HCT116 (cell line): ENCODE data around the gene SORCS2. TPM values are rescaled to one million over a fixed set of nuclear protein-coding genes. Genes with fewer than 3 reads are reported as not detected.

Source experiments
- ATAC-seq: fragments of 200-7000 bp; cut with Tn5 transposase; 2 replicates; pipeline ENCODE4 v1.9.1; 2020; ENCODE audit warnings: mild to moderate bottlenecking, moderate library complexity
- BruUV-seq: library from RNA; stranded (reverse); fragments of 400-500 nt; replicated peaks from 2 replicates; lab custom pipeline; 2021; lab: Mats Ljungman, UMichigan
- CTCF ChIA-PET: fragments of 300-600 bp; sonication (Branson Sonifier 250); formaldehyde crosslinking; loops from one replicate; lab custom pipeline; 2021; ENCODE audit warnings: antibody characterized with exemption; lab: Charles Lee
- POLR2A ChIA-PET: fragments of 300-600, 350-600 bp; sonication (Branson Sonifier 250); formaldehyde crosslinking; loops from one replicate; lab custom pipeline; 2021; ENCODE audit warnings: antibody characterized with exemption; lab: Charles Lee
- RAD21 ChIA-PET, 2 experiments: fragments of 300-600 bp; sonication (Branson Sonifier 250); formaldehyde crosslinking; loops; one replicate each; lab custom pipeline; 2023; ENCODE audit warnings: low total read pairs in 2 of 2; ENCODE audit not compliant: uncharacterized antibody in 2 of 2, unreplicated experiment in 2 of 2, low non-redundant PET in 1 of 2; lab: Charles Lee
- DNase-seq: peaks from one replicate; pipeline ENCODE4 v3.0.0-alpha.2; 2010; ENCODE audit warnings: low read depth, low spot score
- H2AFZ ChIP-seq: fragments of 200-600 bp; shearing (Covaris generic), sonication (generic); 2 replicates; pipeline ENCODE4 v1.6.1; 2017; ENCODE audit warnings: low read depth, mixed run types, mixed read lengths, antibody characterized with exemption, low read length; ENCODE audit not compliant: poor library complexity, severe bottlenecking
- H3K27ac ChIP-seq: 2 replicates; pipeline ENCODE4 v1.5.1; 2012; ENCODE audit warnings: low read depth, low read length
- H3K27me3 ChIP-seq: fragments of 200-600 bp; sonication (generic); 2 replicates; pipeline ENCODE4 v1.6.1; 2016; ENCODE audit warnings: mixed run types, low read length, mixed read lengths; ENCODE audit not compliant: insufficient read depth
- H3K36me3 ChIP-seq, 2 experiments: fragments of 200-500 bp in 1 of 2; fragments of 200-600 bp in 1 of 2; sonication (Bioruptor generic) in 1 of 2; sonication (generic) in 1 of 2; 2 replicates each; pipeline versions ENCODE4 v1.5.1 to v1.6.1; 2014 to 2016; ENCODE audit warnings: low read length in 2 of 2, inconsistent platforms in 1 of 2, mixed read lengths in 1 of 2, mixed run types in 1 of 2; ENCODE audit not compliant: insufficient read depth in 2 of 2, control insufficient read depth in 1 of 2
- H3K4me1 ChIP-seq, 2 experiments: fragments of 200-600 bp in 1 of 2; sonication (generic) in 1 of 2; 2 replicates each; pipeline versions ENCODE4 v1.5.1 to v1.6.1; 2012 to 2017; ENCODE audit warnings: low read length in 2 of 2, inconsistent platforms in 1 of 2, mild to moderate bottlenecking in 1 of 2, mixed read lengths in 1 of 2, mixed run types in 1 of 2, moderate library complexity in 1 of 2; ENCODE audit not compliant: insufficient read depth in 2 of 2, control insufficient read depth in 1 of 2
- H3K4me2 ChIP-seq: fragments of 200-600 bp; sonication (generic); 2 replicates; pipeline ENCODE4 v1.6.1; 2017; ENCODE audit warnings: mixed run types, low read length, mixed read lengths
- H3K4me3 ChIP-seq, 2 experiments: fragments of 200-600 bp in 1 of 2; sonication (generic) in 1 of 2; replicated peaks in 1 of 2; 2 replicates each; pipeline ENCODE4 v1.5.1; 2011 to 2016; ENCODE audit warnings: low read length in 2 of 2, control low read depth in 1 of 2, low read depth in 1 of 2, mild to moderate bottlenecking in 1 of 2, mixed read lengths in 1 of 2, mixed run types in 1 of 2
- H3K79me2 ChIP-seq: fragments of 200-600 bp; sonication (generic); 2 replicates; pipeline ENCODE4 v1.6.1; 2017; ENCODE audit warnings: mild to moderate bottlenecking, mixed run types, low read length, moderate library complexity, mixed read lengths; ENCODE audit not compliant: insufficient read depth
- H3K9ac ChIP-seq: fragments of 200-600 bp; sonication (generic); 2 replicates; pipeline ENCODE4 v1.6.1; 2016; ENCODE audit warnings: low read length, mixed read lengths
- H3K9me2 ChIP-seq: fragments of 200-600 bp; sonication (generic), shearing (Covaris generic); 2 replicates; pipeline ENCODE4 v1.6.1; 2017; ENCODE audit warnings: mixed run types, mild to moderate bottlenecking, moderate library complexity; ENCODE audit not compliant: insufficient read depth
- H3K9me3 ChIP-seq, 2 experiments: fragments of 200-500 bp in 1 of 2; fragments of 200-600 bp in 1 of 2; sonication (Bioruptor generic) in 1 of 2; sonication (generic) in 1 of 2; 2 replicates each; pipeline ENCODE4 v1.6.1; 2014 to 2017; ENCODE audit warnings: low read length in 2 of 2, mixed read lengths in 2 of 2, inconsistent platforms in 1 of 2, low read depth in 1 of 2, mild to moderate bottlenecking in 1 of 2, mixed run types in 1 of 2, moderate library complexity in 1 of 2; ENCODE audit not compliant: control insufficient read depth in 1 of 2, insufficient read depth in 1 of 2
- H4K20me1 ChIP-seq: fragments of 200-600 bp; sonication (generic), shearing (Covaris generic); 2 replicates; pipeline ENCODE4 v1.6.1; 2017; ENCODE audit warnings: mixed run types, mild to moderate bottlenecking, moderate library complexity; ENCODE audit not compliant: insufficient read depth
- CBX3 ChIP-seq: IDR thresholded peaks from 2 replicates; pipeline ENCODE4 v1.6.1; 2012; ENCODE audit warnings: low read depth
- CEBPB ChIP-seq: IDR thresholded peaks from 2 replicates; pipeline ENCODE4 v1.6.1; 2012; ENCODE audit warnings: low read depth
- EGR1 ChIP-seq: IDR thresholded peaks from 2 replicates; pipeline ENCODE4 v1.6.1; 2012; ENCODE audit warnings: low read depth
- EZH2 ChIP-seq: fragments of 200-600 bp; sonication (generic); IDR thresholded peaks from 2 replicates; pipeline ENCODE4 v1.6.1; 2017; ENCODE audit warnings: antibody characterized with exemption, mixed run types
- EZH2phosphoT487 ChIP-seq: fragments of 200-600 bp; IDR thresholded peaks from 2 replicates; pipeline ENCODE4 v1.6.1; 2018; ENCODE audit warnings: antibody characterized with exemption, borderline replicate concordance
- FOSL1 ChIP-seq: IDR thresholded peaks from 2 replicates; pipeline ENCODE4 v1.6.1; 2012; ENCODE audit warnings: low read depth
- JUND ChIP-seq: IDR thresholded peaks from 2 replicates; pipeline ENCODE4 v1.6.1; 2012
- POLR2A ChIP-seq: IDR thresholded peaks from 2 replicates; pipeline ENCODE4 v1.7.0; 2011; ENCODE audit warnings: borderline replicate concordance; ENCODE audit not compliant: insufficient read depth, insufficient read length; ENCODE audit errors: extremely low read depth
- RAD21 ChIP-seq: IDR thresholded peaks from 2 replicates; pipeline ENCODE4 v1.6.1; 2012; ENCODE audit warnings: low read depth, mild to moderate bottlenecking
- SP1 ChIP-seq: IDR thresholded peaks from 2 replicates; pipeline ENCODE4 v1.6.1; 2012; ENCODE audit warnings: low read depth
- SRF ChIP-seq: IDR thresholded peaks from 2 replicates; pipeline ENCODE4 v1.6.1; 2012; ENCODE audit warnings: low read depth
- YY1 ChIP-seq: IDR thresholded peaks from 2 replicates; pipeline ENCODE4 v1.6.1; 2011; ENCODE audit warnings: low read length, low read depth, moderate library complexity, mild to moderate bottlenecking; ENCODE audit not compliant: insufficient replicate concordance; ENCODE audit errors: extremely low read depth
- ZFX ChIP-seq: fragments of 450-650 bp; IDR thresholded peaks from 2 replicates; pipeline ENCODE4 v1.6.1; 2017
- intact Hi-C: fragments of 100-400 bp; cut with micrococcal nuclease; formaldehyde crosslinking; loops from 2 replicates; pipeline ENCODE4 v1.10.0; 2022
- total RNA-seq: library from RNA; stranded (reverse); gene quantifications from one replicate; pipeline ENCODE4 v1.2.1, GENCODE V29; 2021; ENCODE audit not compliant: unreplicated experiment
- TF ChIP-seq, protein P1 (sequence below): IDR thresholded peaks from 2 replicates; pipeline ENCODE4 v1.6.1; 2012; ENCODE audit warnings: low read depth
- TF ChIP-seq, protein P2 (sequence below): IDR thresholded peaks from 2 replicates; pipeline ENCODE4 v1.6.1; 2011; ENCODE audit warnings: mild to moderate bottlenecking, low read length, moderate library complexity; ENCODE audit not compliant: insufficient replicate concordance; ENCODE audit errors: extremely low read depth
- TF ChIP-seq, protein P3 (sequence below): IDR thresholded peaks from 2 replicates; pipeline ENCODE4 v1.6.1; 2012

Gene SORCS2
- total RNA-seq, 1 experiment from 2014 or later, result 0.37 TPM

DNA sequence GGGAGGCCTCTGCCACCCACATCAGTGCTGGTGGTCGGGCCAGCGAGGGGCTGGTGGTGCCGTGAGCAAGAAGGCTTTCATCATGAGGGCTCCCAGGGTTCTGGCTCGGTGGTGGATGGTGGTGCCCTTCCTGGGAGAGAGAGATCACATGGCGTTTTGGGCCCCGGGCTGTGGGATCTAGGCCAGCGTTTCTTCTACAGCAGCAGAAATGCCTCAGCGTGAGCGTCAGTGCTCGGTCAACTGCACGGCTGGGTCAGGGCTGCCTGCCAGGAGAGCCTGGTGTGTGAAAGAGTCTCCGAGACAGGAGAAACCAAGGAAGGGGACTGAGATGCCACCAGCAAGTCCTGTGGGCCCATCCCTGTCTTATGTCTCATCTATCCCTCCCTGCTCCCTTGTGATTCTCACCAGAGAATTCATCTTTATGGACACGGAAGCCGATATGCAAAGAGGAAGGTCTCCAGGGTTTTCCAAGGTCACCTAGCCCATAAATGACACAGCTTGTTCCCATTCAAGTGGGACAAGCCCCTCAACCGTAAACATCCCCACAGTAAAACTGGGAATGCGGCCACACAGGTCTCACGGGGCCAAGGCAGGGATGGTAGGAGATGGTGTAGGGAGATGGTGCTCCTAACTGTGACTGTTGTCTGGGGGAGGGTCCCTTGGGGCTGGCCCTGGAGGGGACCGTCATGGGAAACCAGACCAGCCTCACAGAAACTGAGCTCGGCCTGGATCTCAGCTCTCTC, 99.2 kb downstream of the SORCS2 start:
- ChIA-PET POLR2A (no interaction called here), CTCF (no interaction called here), RAD21 (no interaction called here)
- no peak for ATAC-seq
- Histone ChIP-seq H3K4me3 (no peak overlapping the region), H4K20me1 (no peaks in the 10 kb centered on the region), H3K27ac (no peak overlapping the region), H3K4me1 (no peaks in the 10 kb centered on the region), H2AFZ (no peak overlapping the region), H3K9me3 (no peaks in the 10 kb centered on the region), H3K9ac (no peak overlapping the region), H3K4me2 (no peak overlapping the region), H3K36me3 (no peaks in the 10 kb centered on the region), H3K79me2 (no peaks in the 10 kb centered on the region), H3K9me2 (no peaks in the 10 kb centered on the region), H3K27me3 (peaks cover 5% of the 10 kb centered on the region; the same call in 1 of the 2 replicates)
- TF ChIP-seq, protein P1, sequence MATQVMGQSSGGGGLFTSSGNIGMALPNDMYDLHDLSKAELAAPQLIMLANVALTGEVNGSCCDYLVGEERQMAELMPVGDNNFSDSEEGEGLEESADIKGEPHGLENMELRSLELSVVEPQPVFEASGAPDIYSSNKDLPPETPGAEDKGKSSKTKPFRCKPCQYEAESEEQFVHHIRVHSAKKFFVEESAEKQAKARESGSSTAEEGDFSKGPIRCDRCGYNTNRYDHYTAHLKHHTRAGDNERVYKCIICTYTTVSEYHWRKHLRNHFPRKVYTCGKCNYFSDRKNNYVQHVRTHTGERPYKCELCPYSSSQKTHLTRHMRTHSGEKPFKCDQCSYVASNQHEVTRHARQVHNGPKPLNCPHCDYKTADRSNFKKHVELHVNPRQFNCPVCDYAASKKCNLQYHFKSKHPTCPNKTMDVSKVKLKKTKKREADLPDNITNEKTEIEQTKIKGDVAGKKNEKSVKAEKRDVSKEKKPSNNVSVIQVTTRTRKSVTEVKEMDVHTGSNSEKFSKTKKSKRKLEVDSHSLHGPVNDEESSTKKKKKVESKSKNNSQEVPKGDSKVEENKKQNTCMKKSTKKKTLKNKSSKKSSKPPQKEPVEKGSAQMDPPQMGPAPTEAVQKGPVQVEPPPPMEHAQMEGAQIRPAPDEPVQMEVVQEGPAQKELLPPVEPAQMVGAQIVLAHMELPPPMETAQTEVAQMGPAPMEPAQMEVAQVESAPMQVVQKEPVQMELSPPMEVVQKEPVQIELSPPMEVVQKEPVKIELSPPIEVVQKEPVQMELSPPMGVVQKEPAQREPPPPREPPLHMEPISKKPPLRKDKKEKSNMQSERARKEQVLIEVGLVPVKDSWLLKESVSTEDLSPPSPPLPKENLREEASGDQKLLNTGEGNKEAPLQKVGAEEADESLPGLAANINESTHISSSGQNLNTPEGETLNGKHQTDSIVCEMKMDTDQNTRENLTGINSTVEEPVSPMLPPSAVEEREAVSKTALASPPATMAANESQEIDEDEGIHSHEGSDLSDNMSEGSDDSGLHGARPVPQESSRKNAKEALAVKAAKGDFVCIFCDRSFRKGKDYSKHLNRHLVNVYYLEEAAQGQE, result no peak
- BruUV-seq, result no TSS peak
- DNase-seq, result no peak
- intact Hi-C loops, result loop anchor here (10.0 kb wide), 1 partner anchor 207 kb away; no protein-coding TSS in a partner anchor

DNA sequence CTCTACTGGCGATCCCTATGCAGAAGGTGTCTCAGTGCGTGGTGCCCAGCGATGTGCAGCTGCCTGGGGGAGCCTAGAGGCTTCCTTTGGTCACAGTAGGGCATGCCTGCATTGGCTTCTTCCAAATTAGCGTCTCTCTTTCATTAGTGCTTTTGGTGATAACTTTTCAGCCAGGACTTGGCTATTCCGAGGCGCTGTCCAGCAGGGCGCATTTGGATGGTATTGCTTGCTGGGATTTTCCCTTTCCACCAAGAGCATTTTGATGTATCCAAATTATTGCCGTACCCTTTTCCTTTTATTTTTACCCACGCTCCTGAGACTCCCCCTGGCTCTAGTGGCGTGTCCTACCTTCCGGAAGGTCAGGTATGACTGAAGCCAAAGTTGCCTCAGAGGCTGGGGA, 101.4 kb downstream of the SORCS2 start:
- no peaks in the 10 kb centered on the region; the same call in 1 of the 2 replicates for H3K27me3 ChIP-seq
- H3K9me3 ChIP-seq, result no peaks in the 10 kb centered on the region
- ChIA-PET RAD21 (no interaction called here), POLR2A (no interaction called here), CTCF (interaction anchor here (1.4 to 2.9 kb wide), 2 partner anchors 99 to 102 kb away, joined by 5 to 28 read pairs; partner anchors contain the start of gene SORCS2)
- no peaks in the 10 kb centered on the region for H3K36me3 ChIP-seq
- no peak overlapping the region for H3K4me3 ChIP-seq
- TF ChIP-seq SP1, result no peak
- no peak for TF ChIP-seq SRF
- TF ChIP-seq JUND, result no peak
- TF ChIP-seq EZH2, result no peak
- no peak for TF ChIP-seq RAD21
- no peak for TF ChIP-seq ZFX
- TF ChIP-seq CBX3, result no peak
- TF ChIP-seq, protein P2, sequence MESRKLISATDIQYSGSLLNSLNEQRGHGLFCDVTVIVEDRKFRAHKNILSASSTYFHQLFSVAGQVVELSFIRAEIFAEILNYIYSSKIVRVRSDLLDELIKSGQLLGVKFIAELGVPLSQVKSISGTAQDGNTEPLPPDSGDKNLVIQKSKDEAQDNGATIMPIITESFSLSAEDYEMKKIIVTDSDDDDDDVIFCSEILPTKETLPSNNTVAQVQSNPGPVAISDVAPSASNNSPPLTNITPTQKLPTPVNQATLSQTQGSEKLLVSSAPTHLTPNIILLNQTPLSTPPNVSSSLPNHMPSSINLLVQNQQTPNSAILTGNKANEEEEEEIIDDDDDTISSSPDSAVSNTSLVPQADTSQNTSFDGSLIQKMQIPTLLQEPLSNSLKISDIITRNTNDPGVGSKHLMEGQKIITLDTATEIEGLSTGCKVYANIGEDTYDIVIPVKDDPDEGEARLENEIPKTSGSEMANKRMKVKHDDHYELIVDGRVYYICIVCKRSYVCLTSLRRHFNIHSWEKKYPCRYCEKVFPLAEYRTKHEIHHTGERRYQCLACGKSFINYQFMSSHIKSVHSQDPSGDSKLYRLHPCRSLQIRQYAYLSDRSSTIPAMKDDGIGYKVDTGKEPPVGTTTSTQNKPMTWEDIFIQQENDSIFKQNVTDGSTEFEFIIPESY, result no peak
- TF ChIP-seq EZH2phosphoT487, result no peak
- TF ChIP-seq, protein P3, sequence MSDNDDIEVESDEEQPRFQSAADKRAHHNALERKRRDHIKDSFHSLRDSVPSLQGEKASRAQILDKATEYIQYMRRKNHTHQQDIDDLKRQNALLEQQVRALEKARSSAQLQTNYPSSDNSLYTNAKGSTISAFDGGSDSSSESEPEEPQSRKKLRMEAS, result no peak
- no peak for TF ChIP-seq CEBPB
- no peak for TF ChIP-seq YY1
- TF ChIP-seq EGR1, result no peak
- TF ChIP-seq FOSL1, result no peak
- TF ChIP-seq POLR2A, result no peak
- no TSS peak for BruUV-seq
- ATAC-seq, result no peak
- H3K4me2 ChIP-seq, result no peak overlapping the region
- H3K4me1 ChIP-seq, result no peaks in the 10 kb centered on the region
- no peaks in the 10 kb centered on the region for H3K9me2 ChIP-seq
- H3K79me2 ChIP-seq, result no peaks in the 10 kb centered on the region
- intact Hi-C loops, result loop anchor here (10.0 kb wide), 1 partner anchor 209 kb away; no protein-coding TSS in a partner anchor
- DNase-seq, result no peak
- no peak overlapping the region for H3K9ac ChIP-seq
- no peak overlapping the region for H2AFZ ChIP-seq
- no peak overlapping the region for H3K27ac ChIP-seq
- H4K20me1 ChIP-seq, result no peaks in the 10 kb centered on the region
